T-helper 1 cell (primary cell): ENCODE measurements around the gene STAG1.
A peak's percentile ranks its signal among the peaks of the same experiment; 100 is the strongest.
"Not testable (repeated sequence)": the region's sequence is repeated elsewhere in the genome, so short reads cannot be mapped to it uniquely, and the experiment has no call there.

Experiments
- DNase-seq, 5 donors: peaks; one replicate each; pipeline ENCODE4 v3.0.0-alpha.2; 2012 to 2020

STAG1 gene

GRCh38 chr3:136699271-136699828 lies 52.8 kb downstream of the STAG1 start:
- DNase-seq, result no peak

DNA sequence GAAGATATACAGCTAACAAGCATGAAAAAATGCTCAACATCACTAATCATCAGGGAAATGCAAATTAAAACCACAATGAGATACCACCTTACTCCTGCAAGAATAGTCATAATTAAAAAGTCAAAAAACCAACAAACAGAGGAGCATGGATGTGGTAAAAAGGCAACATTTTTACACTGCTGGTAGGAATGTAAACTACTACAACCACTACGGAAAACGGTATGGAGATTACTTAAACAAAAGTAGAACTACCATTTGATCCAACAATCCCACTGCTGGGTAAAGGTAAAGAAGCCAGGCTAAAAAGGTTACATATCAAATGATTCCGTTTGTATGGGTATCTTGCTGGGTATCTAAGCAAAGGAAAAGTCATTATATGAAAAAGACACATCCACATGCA lies 53.8 kb downstream of the STAG1 start:
- no peak for DNase-seq

DNA sequence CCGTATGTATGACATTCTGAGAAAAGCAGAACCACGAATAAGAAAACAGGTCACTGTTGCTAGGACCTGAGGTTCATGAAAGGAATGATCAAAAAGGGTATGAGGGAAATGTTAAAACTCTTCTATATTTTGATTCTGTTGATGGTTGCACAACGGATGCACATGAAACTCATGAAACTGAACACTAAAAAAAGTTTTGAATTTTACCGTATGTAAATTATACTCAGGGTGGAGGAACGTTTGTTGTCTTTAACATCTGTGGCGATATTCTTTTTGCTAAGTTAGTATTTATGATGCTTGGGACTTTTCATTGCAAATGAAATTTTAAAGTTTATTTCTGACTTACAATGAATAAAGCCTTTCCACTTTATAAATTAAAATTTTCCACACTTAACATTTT lies 55.4 kb downstream of the STAG1 start:
- DNase-seq, result no peak

GRCh38 chr3:136694321-136694720 lies 57.9 kb downstream of the STAG1 start:
- DNase-seq, result peak in 1 of 5 donors; percentile 56

- DNase-seq, result no peak
Observed at GRCh38 chr3:136690599-136690998, 61.6 kb downstream of the STAG1 start.

DNA sequence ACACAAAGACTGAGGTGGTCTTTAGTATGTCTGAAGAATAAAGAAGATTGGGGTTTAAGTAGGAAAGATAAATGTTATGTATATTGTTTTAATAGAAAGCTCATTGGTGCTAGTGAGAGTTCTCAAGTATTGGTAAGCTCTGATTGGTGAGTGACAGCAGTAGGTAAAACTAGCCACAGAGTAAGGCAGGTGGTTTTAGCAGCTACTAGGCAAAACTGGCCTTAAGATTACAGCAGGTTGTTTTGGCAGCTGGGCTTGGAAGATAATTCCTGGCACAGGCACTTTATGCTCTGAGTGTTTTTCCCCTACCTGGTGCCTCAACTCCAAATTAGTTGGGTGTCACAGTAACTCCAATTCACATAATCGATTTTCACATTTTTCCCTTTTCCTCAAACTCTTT lies 66.3 kb downstream of the STAG1 start:
- DNase-seq, result no peak

- DNase-seq, result no peak
Observed at GRCh38 chr3:136682740-136683312, 69.4 kb downstream of the STAG1 start.

GRCh38 chr3:136678981-136679380 lies 73.2 kb downstream of the STAG1 start:
- no peak for DNase-seq

GRCh38 chr3:136676009-136676408 lies 76.2 kb downstream of the STAG1 start:
- no peak for DNase-seq

GRCh38 chr3:136675150-136675858 lies 76.9 kb downstream of the STAG1 start:
- DNase-seq, result no peak

DNA sequence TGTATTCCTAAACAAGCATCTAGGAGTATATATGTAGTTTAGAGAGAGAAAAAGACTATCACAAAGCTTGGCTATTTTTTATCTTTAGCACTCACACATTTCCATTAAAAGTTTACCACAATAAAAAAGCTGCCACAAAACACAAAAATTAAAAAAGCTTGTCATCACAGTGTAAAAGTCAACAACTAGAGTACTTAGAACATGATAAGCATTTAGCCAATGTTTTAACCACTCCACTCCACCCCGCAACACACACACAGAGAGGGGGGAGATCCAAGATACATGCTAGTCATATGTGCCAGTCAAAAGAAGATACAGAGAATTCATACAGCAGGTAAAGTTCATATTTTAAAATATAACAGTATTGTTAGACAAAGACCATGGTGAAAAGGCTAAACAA lies 79.7 kb downstream of the STAG1 start:
- no peak for DNase-seq

DNA sequence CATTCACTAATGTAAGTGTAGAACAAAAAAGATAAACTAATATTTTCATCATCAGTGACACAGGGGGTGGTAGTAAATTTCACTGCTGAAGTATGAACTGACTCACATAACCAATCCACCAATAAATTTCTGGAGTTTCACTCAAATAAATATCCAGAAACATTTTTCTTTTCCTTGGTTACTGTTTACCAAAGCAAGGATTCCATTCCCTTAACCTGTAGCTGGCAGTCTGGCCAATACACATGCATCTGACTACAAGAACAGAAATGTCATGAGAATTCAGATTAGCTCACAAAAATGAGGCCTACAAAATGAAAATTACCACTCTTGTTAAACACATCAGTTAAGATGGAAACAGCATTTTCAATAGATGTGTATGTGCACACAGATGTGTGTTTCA lies 80.3 kb downstream of the STAG1 start:
- no peak for DNase-seq

DNA sequence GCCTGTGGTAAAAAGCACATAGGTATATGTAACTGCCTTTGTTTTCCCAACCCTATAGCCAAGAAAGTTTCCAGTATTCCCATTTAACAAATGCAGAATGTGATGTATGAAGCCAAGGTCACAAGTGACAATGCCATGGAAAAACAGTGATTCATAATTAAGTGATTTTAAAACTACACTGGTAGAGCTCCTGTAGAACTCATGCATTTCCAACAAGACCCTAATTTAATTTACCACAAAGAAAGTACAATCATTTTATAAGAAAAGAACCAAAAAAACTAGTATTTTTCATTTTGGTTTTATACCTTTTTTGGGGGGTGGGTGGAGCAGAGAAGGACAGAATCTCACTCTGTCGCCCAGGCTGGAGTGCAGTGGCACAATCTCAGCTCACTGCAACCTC lies 82.0 kb downstream of the STAG1 start:
- no peak for DNase-seq

GRCh38 chr3:136667081-136667480 lies 85.1 kb downstream of the STAG1 start:
- DNase-seq, result no peak

DNA sequence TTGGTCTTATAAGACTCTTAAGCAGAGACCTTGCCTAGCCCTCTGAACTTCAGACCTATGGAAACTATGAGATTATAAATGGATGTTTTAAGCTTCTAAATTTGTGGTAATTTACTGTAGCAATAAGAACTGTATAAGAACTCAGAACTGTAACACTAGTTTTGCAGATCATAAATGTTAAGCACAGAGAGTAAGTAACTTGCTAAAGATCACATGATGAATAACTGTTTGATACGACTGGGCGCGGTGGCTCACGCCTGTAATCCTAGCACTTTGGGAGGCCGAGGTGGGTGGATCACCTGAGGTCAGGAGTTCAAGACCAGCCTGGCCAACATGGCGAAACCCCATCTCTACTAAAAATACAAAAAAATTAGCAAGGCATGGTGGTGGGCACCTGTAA lies 85.9 kb downstream of the STAG1 start:
- DNase-seq, result not testable (repeated sequence)

DNA sequence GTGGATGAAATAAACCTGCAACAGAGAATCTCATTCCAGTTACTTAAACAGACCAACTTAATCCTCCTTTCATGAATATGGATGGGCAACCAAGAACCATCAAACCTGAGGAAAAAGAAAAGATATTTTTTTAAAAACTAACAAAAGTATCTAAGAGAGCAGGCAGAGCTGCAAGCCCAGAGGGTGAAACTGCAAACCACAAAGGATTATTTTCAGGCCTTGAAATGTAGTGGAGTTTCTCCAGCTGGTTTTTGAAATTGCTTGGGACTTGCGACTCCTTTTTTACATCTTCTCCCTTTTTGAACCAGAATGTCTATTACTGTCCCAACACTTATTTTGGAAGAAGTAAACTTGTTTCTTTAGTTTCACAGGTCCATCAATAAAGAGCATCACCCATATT lies 87.4 kb downstream of the STAG1 start:
- DNase-seq, result no peak

- DNase-seq, result no peak
Observed at GRCh38 chr3:136661282-136661681, 90.9 kb downstream of the STAG1 start.

DNA sequence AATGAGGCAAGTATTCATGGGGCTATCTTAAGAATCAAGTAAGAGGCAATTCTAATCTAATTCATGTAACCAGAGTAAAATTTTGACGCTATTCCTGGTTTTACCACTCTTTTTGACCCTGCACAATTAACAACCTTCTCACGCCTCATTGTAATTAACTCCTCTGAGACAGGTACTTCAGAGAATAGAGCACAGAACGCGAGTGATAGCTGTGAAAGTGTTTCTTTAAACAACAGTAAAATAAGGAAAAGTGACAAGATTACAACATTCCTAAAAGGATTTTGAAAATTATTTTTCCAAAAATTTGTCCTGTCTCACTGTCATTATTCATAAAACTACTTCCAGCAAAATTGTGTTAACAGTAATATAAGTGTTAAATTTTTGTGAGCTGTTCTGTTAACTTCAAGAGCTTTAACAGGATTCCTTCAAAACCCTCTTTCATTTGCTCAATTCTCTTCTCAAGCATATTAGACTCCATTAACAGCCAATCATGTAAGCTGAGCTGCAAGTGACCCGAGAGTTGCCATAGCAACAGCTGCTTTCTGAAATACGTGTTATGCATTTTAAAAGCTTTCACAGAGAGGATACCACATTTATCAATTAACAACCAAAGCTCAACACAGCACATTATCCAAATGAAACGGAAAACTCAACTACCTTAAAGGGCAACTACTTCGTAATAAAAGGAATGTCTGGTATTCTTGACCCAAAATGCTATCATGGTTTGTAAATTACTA lies 93.1 kb downstream of the STAG1 start:
- no peak for DNase-seq

DNA sequence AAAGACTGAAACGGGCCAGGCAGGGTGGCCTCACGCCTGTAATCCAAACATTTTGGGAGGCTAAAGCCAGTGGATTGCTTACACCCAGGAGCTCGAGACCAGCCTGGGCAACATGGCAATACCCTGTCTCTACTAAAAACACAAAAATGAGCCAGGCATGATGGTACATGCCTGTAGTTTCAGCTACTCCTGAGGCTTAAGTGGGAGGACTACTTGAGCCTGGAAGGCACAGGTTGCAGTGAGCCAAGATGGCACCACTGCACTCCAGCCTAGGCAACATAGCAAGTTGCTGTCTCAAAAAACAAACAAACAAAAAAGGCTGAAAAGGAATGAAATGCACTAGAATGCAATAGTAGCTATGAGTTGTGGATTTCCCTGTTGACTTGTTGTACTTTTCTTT lies 94.7 kb downstream of the STAG1 start:
- DNase-seq, result no peak

DNA sequence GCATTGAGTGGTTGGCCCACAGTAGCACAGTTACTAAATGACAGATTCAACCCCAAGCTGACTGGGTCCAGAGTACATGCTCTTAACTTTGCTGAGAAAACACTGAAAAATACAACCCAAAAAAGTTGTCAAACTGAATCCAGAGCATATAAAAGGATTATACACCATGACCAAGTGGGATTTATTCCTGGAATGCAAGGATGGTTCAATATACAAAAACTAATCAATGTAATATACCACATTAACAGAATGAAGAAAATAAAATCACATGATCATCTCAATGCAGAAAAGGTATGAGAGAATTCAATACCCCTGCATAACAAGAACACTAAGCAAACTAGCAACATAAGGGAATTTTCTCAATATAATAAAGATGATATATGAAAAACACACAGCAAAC lies 98.5 kb downstream of the STAG1 start:
- no peak for DNase-seq

DNA sequence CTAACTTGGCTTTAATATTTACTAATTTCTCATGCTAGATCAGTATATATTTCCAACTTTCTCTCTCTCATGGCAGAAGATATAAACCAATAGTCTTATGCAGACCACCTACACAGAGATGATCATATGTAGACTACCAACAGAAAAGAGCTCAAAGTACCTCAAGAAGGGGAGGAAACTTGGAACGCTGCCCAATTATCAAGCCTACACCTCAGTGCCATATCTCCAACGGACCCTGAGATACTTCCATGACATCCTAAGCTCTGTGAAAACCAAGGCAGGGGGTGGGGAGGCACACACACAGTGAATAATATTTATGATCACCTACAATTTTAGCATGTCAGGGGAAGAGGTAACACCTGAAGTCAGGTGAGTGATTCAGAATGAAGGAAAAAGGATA lies 100.6 kb downstream of the STAG1 start:
- DNase-seq, result no peak

GRCh38 chr3:136650461-136650860 lies 101.7 kb downstream of the STAG1 start:
- DNase-seq, result no peak

- DNase-seq, result no peak
Observed at GRCh38 chr3:136645915-136646314, 106.3 kb downstream of the STAG1 start.

- DNase-seq, result no peak
Observed at GRCh38 chr3:136644212-136644611, 108.0 kb downstream of the STAG1 start.
